A673 (cell line): Measurements from ENCODE around the gene LDHD. TPM values are rescaled to one million over a fixed set of nuclear protein-coding genes. Genes with fewer than 3 reads are reported as not detected.
A peak's percentile ranks its signal among the peaks of the same experiment; 100 is the strongest.

Experiments
- BruUV-seq: library from RNA; stranded (reverse); fragments of 400-500 nt; replicated peaks from 2 replicates; lab custom pipeline; 2021; lab: Mats Ljungman, UMichigan
- CTCF ChIA-PET: fragments of 300-600 bp; sonication (Branson Sonifier 250); formaldehyde crosslinking; loops from one replicate; lab custom pipeline; 2022; ENCODE audit warnings: antibody characterized with exemption; lab: Charles Lee
- POLR2A ChIA-PET: fragments of 300-600 bp; sonication (Branson Sonifier 250); formaldehyde crosslinking; loops from one replicate; lab custom pipeline; 2022; ENCODE audit warnings: antibody characterized with exemption; ENCODE audit not compliant: low non-redundant PET; lab: Charles Lee
- DNase-seq: peaks from one replicate; pipeline ENCODE4 v3.0.0-alpha.2; 2015; ENCODE audit warnings: low spot score
- H3K27ac ChIP-seq: fragments of 200-600 bp; sonication (generic); 2 replicates; pipeline ENCODE4 v1.5.1; 2016; ENCODE audit warnings: mixed run types, low read depth, mild to moderate bottlenecking, mixed read lengths, antibody characterized with exemption, low read length; ENCODE audit not compliant: poor library complexity, severe bottlenecking
- H3K27me3 ChIP-seq: fragments of 200-600 bp; sonication (generic); replicated peaks from 2 replicates; pipeline ENCODE4 v1.6.1; 2017; ENCODE audit warnings: mixed run types, low read depth, mild to moderate bottlenecking, mixed read lengths, antibody characterized with exemption, low read length; ENCODE audit not compliant: insufficient read depth, poor library complexity
- H3K36me3 ChIP-seq: fragments of 200-600 bp; sonication (generic); 2 replicates; pipeline ENCODE4 v1.6.1; 2016; ENCODE audit warnings: mixed run types, mild to moderate bottlenecking, mixed read lengths, antibody characterized with exemption, low read length; ENCODE audit not compliant: insufficient read depth, poor library complexity, severe bottlenecking
- H3K4me1 ChIP-seq: fragments of 200-600 bp; sonication (generic); 2 replicates; pipeline ENCODE4 v1.6.1; 2017; ENCODE audit warnings: mixed run types, mild to moderate bottlenecking, mixed read lengths, antibody characterized with exemption, low read length; ENCODE audit not compliant: insufficient read depth, poor library complexity, severe bottlenecking
- H3K4me3 ChIP-seq: fragments of 200-600 bp; sonication (generic); 2 replicates; pipeline ENCODE4 v1.5.1; 2016; ENCODE audit warnings: low read depth, mixed run types, mild to moderate bottlenecking, mixed read lengths, low read length; ENCODE audit not compliant: poor library complexity, severe bottlenecking
- H3K9me3 ChIP-seq: fragments of 200-600 bp; sonication (generic); 2 replicates; pipeline ENCODE4 v1.6.1; 2016; ENCODE audit warnings: mixed run types, low read depth, mild to moderate bottlenecking, mixed read lengths, antibody characterized with exemption, low read length; ENCODE audit not compliant: poor library complexity, severe bottlenecking
- EZH2 ChIP-seq: fragments of 200-600 bp; sonication (generic); IDR thresholded peaks from 2 replicates; pipeline ENCODE4 v1.6.1; 2017; ENCODE audit warnings: borderline replicate concordance, low read depth, mild to moderate bottlenecking, mixed read lengths, antibody characterized with exemption, low read length; ENCODE audit not compliant: poor library complexity, severe bottlenecking
- intact Hi-C: fragments of 100-400 bp; cut with micrococcal nuclease; formaldehyde crosslinking; loops from one replicate; pipeline ENCODE4 v1.10.0; 2022; ENCODE audit not compliant: unreplicated experiment
- total RNA-seq: library from RNA; stranded (reverse); gene quantifications from 2 replicates; pipeline ENCODE4 v1.2.3, GENCODE V29; 2021
- TF ChIP-seq, protein P1 (sequence below): fragments of 300-800, 200-600 bp; sonication (generic); conservative IDR thresholded peaks from 2 replicates; pipeline ENCODE4 v1.5.1; 2017; ENCODE audit warnings: low read depth, mild to moderate bottlenecking, antibody characterized with exemption, low read length, moderate library complexity, mixed read lengths

Gene LDHD
- total RNA-seq, 1 experiment from 2014 or later, result not detected

DNA sequence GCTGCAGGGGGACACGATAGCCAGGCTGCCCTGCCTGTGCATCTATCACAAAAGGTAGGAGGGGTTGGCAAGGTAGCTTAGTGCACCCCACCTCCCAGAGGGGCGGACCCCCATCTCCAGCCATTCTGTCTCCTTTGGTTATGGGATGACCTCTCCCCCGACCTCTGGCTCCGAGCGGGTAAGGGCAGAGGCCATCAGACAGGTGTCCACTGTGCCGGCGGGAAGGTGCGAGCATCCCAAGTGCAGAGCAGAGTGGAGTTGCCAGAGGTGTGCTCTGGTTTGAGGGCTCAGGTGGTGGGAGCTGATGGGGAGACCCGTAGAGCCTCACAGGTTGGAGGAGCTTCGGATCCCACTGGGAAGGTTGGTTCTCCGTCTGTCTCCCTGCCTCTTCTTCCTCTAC lies 11.7 kb downstream of the LDHD start:
- H3K4me3 ChIP-seq, result no peak overlapping the region
- BruUV-seq, result no TSS peak
- H3K27me3 ChIP-seq, result no peaks in the 10 kb centered on the region
- no peaks in the 10 kb centered on the region for H3K9me3 ChIP-seq
- peak overlapping the region; percentile 83 for H3K27ac ChIP-seq
- H3K4me1 ChIP-seq, result peaks cover 64% of the 10 kb centered on the region
- ChIA-PET CTCF (no interaction called here), POLR2A (no interaction called here)
- no peak for DNase-seq
- intact Hi-C loops, result no loop called here
- no peaks in the 10 kb centered on the region for H3K36me3 ChIP-seq
- no peak for TF ChIP-seq EZH2
- TF ChIP-seq, protein P1, sequence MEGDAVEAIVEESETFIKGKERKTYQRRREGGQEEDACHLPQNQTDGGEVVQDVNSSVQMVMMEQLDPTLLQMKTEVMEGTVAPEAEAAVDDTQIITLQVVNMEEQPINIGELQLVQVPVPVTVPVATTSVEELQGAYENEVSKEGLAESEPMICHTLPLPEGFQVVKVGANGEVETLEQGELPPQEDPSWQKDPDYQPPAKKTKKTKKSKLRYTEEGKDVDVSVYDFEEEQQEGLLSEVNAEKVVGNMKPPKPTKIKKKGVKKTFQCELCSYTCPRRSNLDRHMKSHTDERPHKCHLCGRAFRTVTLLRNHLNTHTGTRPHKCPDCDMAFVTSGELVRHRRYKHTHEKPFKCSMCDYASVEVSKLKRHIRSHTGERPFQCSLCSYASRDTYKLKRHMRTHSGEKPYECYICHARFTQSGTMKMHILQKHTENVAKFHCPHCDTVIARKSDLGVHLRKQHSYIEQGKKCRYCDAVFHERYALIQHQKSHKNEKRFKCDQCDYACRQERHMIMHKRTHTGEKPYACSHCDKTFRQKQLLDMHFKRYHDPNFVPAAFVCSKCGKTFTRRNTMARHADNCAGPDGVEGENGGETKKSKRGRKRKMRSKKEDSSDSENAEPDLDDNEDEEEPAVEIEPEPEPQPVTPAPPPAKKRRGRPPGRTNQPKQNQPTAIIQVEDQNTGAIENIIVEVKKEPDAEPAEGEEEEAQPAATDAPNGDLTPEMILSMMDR, result no peak

DNA sequence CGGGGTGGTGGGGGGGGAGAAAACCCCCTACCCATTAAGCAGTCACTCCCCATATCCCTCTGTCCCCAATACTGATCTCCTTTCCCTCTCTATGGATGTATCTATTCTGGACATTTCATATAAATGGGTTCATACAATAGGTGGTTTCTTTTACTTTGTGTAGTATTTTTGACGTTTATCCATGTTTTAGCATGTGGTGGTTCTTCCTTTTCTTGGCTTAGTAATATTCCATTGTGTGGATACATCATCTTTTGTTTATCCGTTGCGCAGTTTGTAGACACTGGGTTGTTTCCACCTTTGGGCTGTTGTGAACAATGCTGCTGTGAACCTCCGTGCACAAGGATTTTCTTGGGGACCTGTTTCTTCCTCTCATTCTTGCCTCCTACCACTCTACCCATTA lies 12.6 kb downstream of the LDHD start:
- no TSS peak for BruUV-seq
- H3K9me3 ChIP-seq, result no peaks in the 10 kb centered on the region
- ChIA-PET CTCF (no interaction called here), POLR2A (no interaction called here)
- H3K27me3 ChIP-seq, result no peaks in the 10 kb centered on the region
- DNase-seq, result no peak
- intact Hi-C loops, result no loop called here
- H3K36me3 ChIP-seq, result no peaks in the 10 kb centered on the region
- peaks cover 64% of the 10 kb centered on the region for H3K4me1 ChIP-seq
- TF ChIP-seq, protein P1, result no peak
- TF ChIP-seq EZH2, result no peak
- no peak overlapping the region for H3K27ac ChIP-seq
- no peak overlapping the region for H3K4me3 ChIP-seq

DNA sequence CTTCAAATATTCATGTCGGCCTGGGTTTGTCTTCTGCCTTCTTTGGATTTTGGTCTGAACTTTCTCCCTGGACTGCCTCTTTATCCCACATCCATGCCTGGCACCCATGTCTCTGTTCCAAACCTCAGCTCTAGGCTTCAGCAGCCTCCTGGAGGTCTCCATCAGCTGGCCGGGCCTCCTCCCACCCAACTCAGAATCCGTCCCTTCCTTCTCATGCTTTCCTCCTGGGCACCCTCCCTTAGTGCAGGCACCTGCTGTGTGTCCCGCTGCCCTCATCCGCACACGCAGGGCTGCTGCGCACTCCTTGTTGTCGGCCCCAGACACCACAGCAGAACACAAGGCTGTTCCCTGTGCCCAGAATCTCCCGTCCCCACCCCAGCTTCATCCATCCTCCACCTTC lies 14.0 kb downstream of the LDHD start:
- ChIA-PET POLR2A (no interaction called here), CTCF (no interaction called here)
- no peak for DNase-seq
- Histone ChIP-seq H3K27ac (no peak overlapping the region), H3K4me3 (no peak overlapping the region), H3K9me3 (no peaks in the 10 kb centered on the region), H3K27me3 (no peaks in the 10 kb centered on the region), H3K36me3 (no peaks in the 10 kb centered on the region), H3K4me1 (peaks cover 57% of the 10 kb centered on the region)
- no TSS peak for BruUV-seq
- TF ChIP-seq, protein P1, result no peak
- no peak for TF ChIP-seq EZH2
- intact Hi-C loops, result no loop called here
